NOMO-1 treated with DMSO at 0.1 percent for 48 hours (cell line): ENCODE measurements around the gene LEPROT.

Source experiments
- DNase-seq: peaks from one replicate; lab custom pipeline; 2025; ENCODE audit not compliant: unreplicated experiment; lab: John Stamatoyannopoulos, UW

Gene LEPROT

DNA sequence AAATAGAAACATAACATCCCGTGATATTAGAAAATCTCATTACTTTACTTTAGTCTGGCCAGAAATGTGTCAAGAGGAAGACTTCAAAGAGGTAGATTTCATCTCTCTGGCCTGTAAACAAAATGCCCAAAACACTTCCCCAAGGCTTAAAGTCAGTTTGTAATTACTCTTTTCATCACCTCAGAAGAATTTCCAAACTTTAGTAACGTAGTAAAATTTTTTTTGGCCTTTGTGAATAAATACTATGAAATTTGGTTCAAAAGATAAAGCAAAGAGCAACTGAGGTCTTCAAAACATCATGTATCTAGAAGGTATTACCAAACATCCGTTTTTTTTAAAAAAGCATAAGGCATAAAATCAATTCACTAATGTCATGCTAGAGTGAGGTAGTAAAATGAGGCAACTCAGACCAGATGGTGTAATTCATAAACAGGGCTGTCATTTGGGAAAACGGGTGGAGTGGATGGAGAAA, 51.4 kb downstream of the LEPROT start:
- DNase-seq, result no peak

DNA sequence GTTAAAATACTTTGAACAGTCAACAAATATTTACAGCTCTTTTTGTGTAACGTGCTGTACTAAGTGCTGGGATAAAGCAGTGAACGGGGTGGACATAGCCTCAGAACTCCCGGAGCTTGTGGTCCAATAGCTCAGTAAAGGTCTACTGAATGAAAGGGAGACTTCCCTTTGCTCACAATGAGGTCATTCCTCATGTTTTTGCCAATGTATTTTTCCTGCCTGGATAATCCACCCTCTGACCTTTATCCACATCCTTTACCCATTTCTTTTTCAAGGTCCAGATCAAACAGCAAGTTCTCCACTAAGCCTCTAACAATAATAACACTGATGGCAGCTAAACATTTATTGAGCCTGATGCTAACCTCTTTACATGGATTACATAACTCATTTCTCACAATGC, 55.9 kb downstream of the LEPROT start:
- DNase-seq, result no peak

DNA sequence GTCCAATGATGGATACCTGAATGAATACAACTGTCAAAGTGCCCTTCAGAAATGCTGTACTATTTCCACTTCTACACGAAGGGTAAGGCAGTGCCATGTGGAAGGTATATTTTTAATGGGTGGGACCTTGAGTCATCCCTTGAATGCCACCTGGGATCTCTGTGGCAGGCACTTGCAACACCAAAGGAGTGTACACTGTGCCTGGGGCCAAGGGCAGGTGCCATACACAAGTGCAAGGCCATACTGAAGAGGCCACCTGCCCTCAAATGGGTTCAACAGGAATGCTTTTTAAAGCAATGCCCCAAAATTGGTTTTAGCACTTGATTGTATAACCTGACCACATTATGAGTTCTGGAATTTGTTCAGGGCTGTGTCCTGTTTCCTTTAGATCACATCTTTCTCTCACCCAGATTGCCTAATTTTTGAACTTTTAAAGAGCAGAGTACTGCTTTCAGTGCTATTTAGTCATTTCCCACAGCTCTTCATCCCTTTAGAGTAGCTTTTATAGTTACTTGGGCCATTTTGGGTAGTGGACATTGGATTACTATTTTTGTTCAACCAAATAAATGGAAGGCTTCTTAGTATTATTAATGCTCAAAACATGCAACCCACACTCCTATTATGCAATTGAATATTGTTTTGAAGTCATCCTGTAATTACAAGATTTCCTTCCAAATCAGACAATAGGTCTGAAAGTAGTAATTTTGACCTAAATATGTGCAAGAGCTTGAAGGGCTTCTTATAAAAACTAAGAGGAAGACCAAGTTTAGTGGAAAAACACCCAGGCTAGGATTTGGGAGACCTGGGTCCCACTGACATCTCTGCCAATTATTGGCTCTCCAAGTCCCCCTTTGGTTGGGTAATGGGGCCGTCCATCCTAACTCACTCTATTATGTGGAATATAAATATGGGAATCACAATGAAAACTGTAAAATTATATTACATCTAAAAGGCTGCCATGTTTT, 57.2 kb downstream of the LEPROT start:
- no peak for DNase-seq

DNA sequence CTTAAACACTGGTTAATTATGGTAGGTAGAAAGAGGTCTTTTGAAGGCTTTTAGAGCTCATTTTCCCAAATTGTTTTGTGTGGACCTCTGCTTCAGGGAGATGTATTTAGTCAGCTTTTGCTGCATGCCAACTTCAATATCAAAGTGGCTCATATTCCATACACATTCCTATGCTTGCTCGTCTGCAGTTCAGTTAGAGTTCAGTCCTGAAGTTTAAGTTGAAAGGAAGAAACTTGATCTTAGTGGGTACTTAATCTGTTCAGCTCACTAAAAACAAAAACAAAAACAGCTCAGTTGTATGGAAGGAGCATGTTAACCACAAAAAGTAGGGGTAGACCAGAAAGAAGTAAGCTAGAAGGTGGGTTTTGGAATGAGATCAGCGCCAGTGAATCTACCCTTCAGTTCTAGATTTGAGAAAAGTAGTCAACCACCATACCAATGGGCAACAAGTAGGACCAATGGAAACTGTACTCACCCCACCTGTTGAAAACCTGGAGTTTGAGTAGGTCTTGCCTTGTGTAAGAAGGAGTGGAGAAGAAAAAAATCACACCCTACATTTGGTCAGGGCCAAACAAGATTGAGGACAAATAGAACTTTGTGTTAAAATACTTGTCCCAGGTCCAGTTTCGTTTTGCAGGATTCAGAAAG, 58.0 kb downstream of the LEPROT start:
- DNase-seq, result no peak

DNA sequence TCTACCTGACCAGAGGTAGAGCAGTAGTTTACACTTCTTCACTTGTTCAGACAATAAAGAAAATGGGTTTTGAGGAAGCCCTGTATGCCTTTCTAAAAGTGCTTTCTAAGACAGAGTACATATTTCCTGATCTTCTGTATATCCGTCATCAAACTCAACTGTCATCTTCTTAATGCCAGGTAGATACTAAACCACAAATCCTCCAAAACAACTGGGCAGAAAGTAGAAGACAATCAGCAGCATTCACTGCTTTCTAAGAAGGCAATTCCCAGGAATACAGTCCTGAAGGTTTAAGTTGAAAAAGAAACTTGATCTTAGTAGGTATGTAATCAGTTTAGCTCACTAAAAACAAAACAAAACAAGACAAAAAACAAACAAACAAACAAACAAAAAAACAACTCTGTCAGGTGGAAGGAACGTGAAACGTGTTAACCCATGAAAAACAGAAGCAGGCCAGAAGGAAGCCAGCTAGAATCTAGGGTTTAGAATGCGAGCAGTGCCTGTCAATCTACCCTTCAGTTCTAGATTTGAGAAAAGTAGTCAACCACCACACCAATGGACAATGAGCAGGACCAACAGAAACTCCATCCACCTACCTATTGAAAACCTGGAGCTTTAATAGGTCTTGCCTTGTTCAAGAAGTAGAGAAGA, 59.2 kb downstream of the LEPROT start:
- no peak for DNase-seq

DNA sequence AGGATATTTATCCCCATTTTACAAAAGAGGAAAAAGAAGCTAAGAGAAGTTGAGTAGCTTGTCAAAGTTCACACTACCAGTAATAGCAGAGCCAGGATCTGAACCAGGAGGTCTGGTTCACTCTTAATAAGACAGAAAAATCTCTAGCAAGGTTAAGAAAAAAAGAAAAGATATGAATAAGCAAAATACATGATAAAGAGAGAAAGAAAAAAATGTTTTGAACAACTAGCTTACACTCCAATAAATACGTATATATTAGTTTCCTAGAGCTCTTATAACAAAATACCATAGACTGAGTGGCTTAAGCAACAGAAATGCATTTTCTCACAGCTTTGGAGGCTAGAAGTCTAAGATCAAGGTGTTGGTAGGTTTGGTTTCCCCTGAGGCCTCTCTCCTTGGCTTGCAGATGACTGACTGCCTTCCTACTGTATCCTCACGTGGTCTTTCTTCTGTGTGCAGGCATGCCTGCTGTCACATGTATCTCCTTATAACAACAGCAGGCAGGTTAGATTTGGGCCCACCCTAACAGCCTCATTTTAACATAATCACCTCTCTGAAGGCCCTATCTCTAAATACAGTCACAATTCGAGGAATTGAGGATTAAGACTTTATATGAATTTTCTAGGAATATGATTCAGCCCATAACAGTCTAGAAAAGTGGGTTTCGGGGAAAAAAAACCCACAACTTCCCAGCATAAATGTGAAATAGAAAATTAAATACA, 60.4 kb downstream of the LEPROT start:
- DNase-seq, result no peak

DNA sequence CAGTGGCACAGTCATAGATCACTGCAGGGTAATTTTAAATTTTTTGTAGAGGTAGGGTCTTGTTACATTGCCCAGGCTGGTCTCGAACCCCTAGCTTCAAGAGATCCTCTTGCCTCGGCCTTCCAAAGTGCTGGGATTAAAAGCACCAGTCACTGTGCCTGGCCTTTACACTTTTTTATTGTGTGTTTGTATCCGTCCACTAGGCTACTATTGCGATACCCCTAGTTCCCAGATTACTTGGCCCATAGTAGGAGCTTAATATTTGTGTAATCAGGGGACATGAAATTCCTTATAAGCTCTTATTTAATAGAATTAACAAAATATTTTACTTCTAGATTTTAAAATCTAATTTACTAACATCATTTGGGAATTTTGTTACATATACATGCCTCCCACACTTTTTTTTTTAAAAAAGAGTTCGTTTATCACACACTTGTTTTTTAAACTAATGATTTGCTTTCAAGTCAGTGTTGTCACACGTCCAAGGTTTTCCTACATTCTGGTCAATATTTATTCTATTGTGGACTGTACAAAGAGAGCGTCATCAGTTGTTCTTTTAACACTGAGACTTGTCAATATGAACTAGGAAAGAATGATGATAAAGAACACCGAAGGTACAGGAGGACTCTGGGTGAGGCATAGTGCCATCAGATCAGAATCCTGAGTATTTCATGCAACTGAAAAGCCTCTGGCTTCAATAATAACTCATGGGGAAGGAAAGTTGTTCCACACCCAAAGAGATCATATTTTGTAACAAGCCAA, 63.7 kb downstream of the LEPROT start:
- no peak for DNase-seq
